Spleen (tissue), 7 donors: Measurements from ENCODE around the gene TNFRSF1B.
A peak's percentile ranks its signal among the peaks of the same experiment; 100 is the strongest.

ENCODE experiments used
- CTCF ChIP-seq, 11 experiments: fragments of 200-600 bp in 7 of 11; fragments of 450-650 bp in 4 of 11; sonication (generic) in 4 of 11; IDR thresholded peaks in 8 of 11; conservative IDR thresholded peaks in 3 of 11; 1 replicate in 7 of 11; 2 replicates in 4 of 11; pipeline versions ENCODE4 v1.4.0 to v1.8.0; 2016 to 2021; ENCODE audit warnings: antibody characterized with exemption in 11 of 11, inconsistent platforms in 4 of 11, mild to moderate bottlenecking in 1 of 11
- POLR2A ChIP-seq, 3 donors: fragments of 450-650 bp; IDR thresholded peaks; one replicate each; pipeline ENCODE4 v1.5.1; 2017; ENCODE audit warnings: antibody characterized with exemption in 3 of 3, mild to moderate bottlenecking in 1 of 3
- donor health status: DM: no; HTN: no; CAD: no; lungs with moderate emphysema.
- donor health status: DM: no; HTN: no; CAD: no.
- donor health status: DM: no; HTN: no; CAD: no.

DNA sequence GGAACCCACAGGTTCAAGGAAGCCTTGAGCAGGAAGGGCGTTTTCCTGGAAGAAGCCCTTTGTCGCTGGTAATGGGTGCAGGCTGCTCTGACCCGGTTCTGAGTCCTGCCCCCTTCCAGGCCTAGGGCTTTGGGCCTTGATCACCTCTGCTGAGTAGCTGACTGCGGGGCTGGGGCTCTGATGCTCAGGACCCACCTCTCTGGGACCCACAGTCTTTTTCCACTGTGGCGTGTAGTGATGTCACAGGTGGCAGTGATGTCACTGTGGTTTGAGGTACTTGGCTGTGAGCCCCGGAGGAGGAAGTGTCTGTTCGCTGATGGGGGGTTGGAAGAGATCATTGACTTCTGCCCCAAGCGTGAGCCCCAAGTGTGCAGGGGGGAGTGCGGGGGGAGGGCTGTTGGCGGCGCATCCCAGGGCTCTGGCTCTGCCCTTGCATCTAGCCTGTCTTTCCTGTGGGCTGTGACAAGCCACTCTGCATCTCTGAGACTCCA lies 6.9 kb downstream of the TNFRSF1B start:
- TF ChIP-seq CTCF (IDR thresholded peaks at IDR 0.05 in 8 of 11, conservative IDR thresholded peaks at IDR 0.05 in 3 of 11) = peak in 1 of 11 experiments; percentile 7
- peak in 1 of 3 donors; percentile 12 for TF ChIP-seq POLR2A (IDR thresholded peaks at IDR 0.05)
